K562 (cell line): ENCODE measurements around the gene PDE4D. TPM values are rescaled to one million over a fixed set of nuclear protein-coding genes. Genes with fewer than 3 reads are reported as not detected.

Experiments
- ATAC-seq: fragments of 200-7000 bp; cut with Tn5 transposase; 3 replicates; pipeline ENCODE4 v1.9.1; 2020; ENCODE audit warnings: moderate library complexity
- BruUV-seq: library from RNA; stranded (reverse); fragments of 400-500 nt; replicated peaks from 2 replicates; lab custom pipeline; 2021; lab: Mats Ljungman, UMichigan
- CTCF ChIA-PET: fragments of 300-600 bp; formaldehyde crosslinking; extraction: SDS; loops from one replicate; lab custom pipeline; 2021; ENCODE audit warnings: low intra/inter-chr PET ratio; lab: Yijun Ruan, JAX
- POLR2A ChIA-PET: fragments of 300-600, 350-650 bp; sonication (Branson Sonifier 250); formaldehyde crosslinking; extraction: SDS; loops from one replicate; lab custom pipeline; 2021; ENCODE audit warnings: antibody characterized with exemption, inconsistent platforms; lab: Yijun Ruan, JAX
- DNase-seq, 4 experiments: peaks; one replicate each; pipeline versions ENCODE4 v3.0.0 to v3.0.0-alpha.2; 2011 to 2018; ENCODE audit warnings: low spot score in 3 of 4, mixed read lengths in 3 of 4; ENCODE audit errors: extremely low read depth in 1 of 4
- FAIRE-seq: peaks from 2 replicates; lab custom pipeline; 2011; peaks lifted over from hg19 to GRCh38; lab: Jason Lieb, UNC
- H2AFZ ChIP-seq: 2 replicates; pipeline ENCODE4 v1.6.0; 2011; ENCODE audit warnings: low read depth, low read length, control low read depth, inconsistent platforms
- H3K27ac ChIP-seq: fragments of 200-600 bp; 3 replicates; pipeline ENCODE4 v1.8.0; 2011; ENCODE audit warnings: low read depth, mild to moderate bottlenecking, control low read depth, inconsistent platforms, low read length, moderate library complexity, mixed read lengths; ENCODE audit errors: extremely low read depth
- H3K27me3 ChIP-seq, 2 experiments: fragments of 300-600 bp in 1 of 2; 2 replicates in 1 of 2; 3 replicates in 1 of 2; pipeline versions ENCODE4 v1.6.0 to v1.8.0; 2011; ENCODE audit warnings: inconsistent platforms in 2 of 2, low read length in 2 of 2, mild to moderate bottlenecking in 1 of 2, mixed read lengths in 1 of 2, moderate library complexity in 1 of 2; ENCODE audit not compliant: control insufficient read depth in 2 of 2, insufficient read depth in 2 of 2
- H3K36me3 ChIP-seq: fragments of 300-600 bp; 3 replicates; pipeline ENCODE4 v1.8.0; 2011; ENCODE audit warnings: mild to moderate bottlenecking, low read length, inconsistent platforms; ENCODE audit not compliant: control insufficient read depth, insufficient read depth
- H3K4me1 ChIP-seq, 2 experiments: fragments of 200-600 bp in 1 of 2; replicated peaks in 1 of 2; 2 replicates in 1 of 2; 3 replicates in 1 of 2; pipeline versions ENCODE4 v1.5.1 to v1.8.0; 2011; ENCODE audit warnings: inconsistent platforms in 2 of 2, low read length in 2 of 2, mild to moderate bottlenecking in 1 of 2, mixed read lengths in 1 of 2, moderate library complexity in 1 of 2; ENCODE audit not compliant: control insufficient read depth in 2 of 2, insufficient read depth in 2 of 2
- H3K4me2 ChIP-seq: 2 replicates; pipeline ENCODE4 v1.6.1; 2011; ENCODE audit warnings: low read length, control low read depth, inconsistent platforms, mixed read lengths; ENCODE audit not compliant: insufficient read depth
- H3K4me3 ChIP-seq: fragments of 200-600 bp; sonication (generic), shearing (Covaris generic); 2 replicates; pipeline ENCODE4 v1.5.1; 2016; ENCODE audit warnings: control low read depth, inconsistent platforms
- H3K79me2 ChIP-seq: fragments of 200-600 bp; 3 replicates; pipeline ENCODE4 v1.8.0; 2011; ENCODE audit warnings: low read length, inconsistent platforms; ENCODE audit not compliant: control insufficient read depth, insufficient read depth
- H3K9ac ChIP-seq, 2 experiments: 2 replicates each; pipeline versions ENCODE4 v1.6.0 to v1.6.1; 2011; ENCODE audit warnings: low read depth in 2 of 2, low read length in 2 of 2, control low read depth in 1 of 2, inconsistent platforms in 1 of 2, mild to moderate bottlenecking in 1 of 2, mixed read lengths in 1 of 2; ENCODE audit not compliant: insufficient read depth in 1 of 2
- H3K9me1 ChIP-seq: one replicate; pipeline ENCODE4 v1.6.0; 2011; ENCODE audit warnings: inconsistent platforms, mild to moderate bottlenecking, low read length, moderate library complexity; ENCODE audit not compliant: control insufficient read depth, insufficient read depth
- H3K9me3 ChIP-seq: replicated peaks from 2 replicates; pipeline ENCODE4 v1.5.1; 2011; ENCODE audit warnings: low read depth, low read length, inconsistent platforms; ENCODE audit not compliant: control insufficient read depth, insufficient read depth
- H4K20me1 ChIP-seq: replicated peaks from 2 replicates; pipeline ENCODE4 v1.6.1; 2011; ENCODE audit warnings: low read length, inconsistent platforms, mixed read lengths; ENCODE audit not compliant: control insufficient read depth, insufficient read depth
- CAMTA2 ChIP-seq: fragments of 250-450 bp; sonication (Bioruptor Pico); conservative IDR thresholded peaks from 2 replicates; pipeline ENCODE4 v1.5.1; 2022
- CHD2 ChIP-seq: IDR thresholded peaks from 2 replicates; pipeline ENCODE4 v1.6.1; 2011; ENCODE audit warnings: low read depth, low read length
- NFYB ChIP-seq: IDR thresholded peaks from 2 replicates; pipeline ENCODE4 v1.6.1; 2011; ENCODE audit warnings: mild to moderate bottlenecking, moderate library complexity; ENCODE audit not compliant: insufficient read length; ENCODE audit errors: extremely low read depth
- NR1H2 ChIP-seq: sonication (generic); formaldehyde crosslinking; IDR thresholded peaks from 2 replicates; pipeline ENCODE4 v1.4.0; 2020; ENCODE audit warnings: mild to moderate bottlenecking, missing genetic modification reagents
- WGBS: fragments of 100-300 bp; shearing (Covaris generic); methylation state at CpG from one replicate; pipeline ENCODE4 v1.1.6; 2016; ENCODE audit warnings: low coverage, mixed read lengths; ENCODE audit not compliant: insufficient coverage; ENCODE audit errors: missing lambda C conversion rate; 5-methylcytosine and 5-hydroxymethylcytosine counted together
- in situ Hi-C: fragments of 300-500 bp; cut with MboI; formaldehyde crosslinking; loops from 4 replicates; pipeline ENCODE4 v1.15.0; 2018; ENCODE audit warnings: inconsistent platforms, mixed read lengths
- intact Hi-C: fragments of 100-400 bp; cut with micrococcal nuclease; formaldehyde crosslinking; loops from 2 replicates; pipeline ENCODE4 v1.14.2; 2022
- polyA plus RNA-seq, 8 experiments: library from polyadenylated mRNA; depleted of rRNA in 4 of 8; stranded (reverse) in 5 of 8; unstranded in 3 of 8; fragments of >200 nt; fragmentation: Nextera tagmentation in 2 of 8; fragmentation: Illumina TruSeq in 1 of 8; extraction: Ambion mirVana in 2 of 8; extraction: Trizol in 1 of 8; gene quantifications; 2 replicates each; pipeline versions ENCODE4 v1.2.1 to v1.2.3, GENCODE V29; 2011 to 2014; ENCODE audit warnings: inconsistent platforms in 1 of 8, missing spikeins in 1 of 8
- total RNA-seq, 7 experiments: library from RNA; depleted of rRNA in 6 of 7; stranded (reverse); fragments of >200 nt in 6 of 7; fragmentation: Illumina TruSeq in 2 of 7; extraction: Trizol in 2 of 7; gene quantifications; 2 replicates each; pipeline versions ENCODE4 v1.2.1 to v1.2.3, GENCODE V29; 2011 to 2021; ENCODE audit warnings: low replicate concordance in 1 of 7

PDE4D gene
- total and polyA plus RNA-seq, 9 of the 15 experiments (the other 6 are each of a cell fraction or from before 2014, with no cell fraction given), result 0.04 to 0.46 (median 0.13) TPM

GRCh38 chr5:59256331-59256730 is 637.2 kb downstream of the PDE4D start:
- BruUV-seq, result no TSS peak
- WGBS, result 0% methylated on average over 3 of the region's 3 CpGs
- no peak overlapping the region for H3K9ac ChIP-seq
- H3K9me3 ChIP-seq, result no peaks in the 10 kb centered on the region
- in situ Hi-C loops (no loop called here), intact Hi-C loops (no loop called here)
- CTCF ChIA-PET, result no interaction called here
- no peaks in the 10 kb centered on the region for H3K27me3 ChIP-seq
- no peaks in the 10 kb centered on the region for H4K20me1 ChIP-seq
- no peak for ATAC-seq
- no peak overlapping the region for H3K27ac ChIP-seq
- no peaks in the 10 kb centered on the region for H3K36me3 ChIP-seq
- no peak overlapping the region for H2AFZ ChIP-seq
- TF ChIP-seq CHD2, result no peak
- H3K4me3 ChIP-seq, result no peak overlapping the region
- no peaks in the 10 kb centered on the region for H3K4me1 ChIP-seq
- POLR2A ChIA-PET, result no interaction called here
- H3K79me2 ChIP-seq, result no peaks in the 10 kb centered on the region
- no peak for DNase-seq
- FAIRE-seq, result no peak
- H3K4me2 ChIP-seq, result no peak overlapping the region
- H3K9me1 ChIP-seq, result no peaks in the 10 kb centered on the region

- POLR2A ChIA-PET, result no interaction called here
- 3% methylated on average over 2 of the region's 2 CpGs for WGBS
- H3K9me3 ChIP-seq, result no peaks in the 10 kb centered on the region
- BruUV-seq, result no TSS peak
- H3K9me1 ChIP-seq, result no peaks in the 10 kb centered on the region
- H2AFZ ChIP-seq, result no peak overlapping the region
- H3K27me3 ChIP-seq, result no peaks in the 10 kb centered on the region
- FAIRE-seq, result no peak
- H3K79me2 ChIP-seq, result no peaks in the 10 kb centered on the region
- H3K4me1 ChIP-seq, result no peaks in the 10 kb centered on the region
- no peak overlapping the region for H3K4me2 ChIP-seq
- intact Hi-C loops, result no loop called here
- no peaks in the 10 kb centered on the region for H4K20me1 ChIP-seq
- CTCF ChIA-PET, result no interaction called here
- TF ChIP-seq CAMTA2 (CRISPR knock-in tag) (no peak), NR1H2 (CRISPR knock-in tag) (no peak), NFYB (no peak)
- ATAC-seq, result no peak
- H3K36me3 ChIP-seq, result no peaks in the 10 kb centered on the region
- H3K4me3 ChIP-seq, result no peak overlapping the region
- H3K27ac ChIP-seq, result no peak overlapping the region
- DNase-seq, result no peak
- in situ Hi-C loops, result no loop called here
- H3K9ac ChIP-seq, result no peak overlapping the region
These were observed 639.4 kb downstream of the PDE4D start for GRCh38 chr5:59254055-59254687.
